Hepatocyte (in vitro differentiated cells): Measurements from ENCODE around the gene TMEM231. TPM values are rescaled to one million over a fixed set of nuclear protein-coding genes. Genes with fewer than 3 reads are reported as not detected.
"Not testable (repeated sequence)": the region's sequence is repeated elsewhere in the genome, so short reads cannot be mapped to it uniquely, and the experiment has no call there.

Experiments
- DNase-seq: peaks from one replicate; pipeline ENCODE4 v3.0.0-alpha.2; 2016; ENCODE audit warnings: low spot score
- H2AFZ ChIP-seq: fragments of 200-600 bp; sonication (generic); 2 replicates; pipeline ENCODE4 v1.6.0; 2016; ENCODE audit warnings: antibody characterized with exemption, mild to moderate bottlenecking
- H3K27ac ChIP-seq: fragments of 200-600 bp; sonication (generic); 2 replicates; pipeline ENCODE4 v1.5.1; 2016; ENCODE audit warnings: mild to moderate bottlenecking
- H3K27me3 ChIP-seq: fragments of 200-600 bp; sonication (generic); 2 replicates; pipeline ENCODE4 v1.6.1; 2016
- H3K36me3 ChIP-seq: fragments of 200-600 bp; sonication (generic); replicated peaks from 2 replicates; pipeline ENCODE4 v1.5.1; 2016; ENCODE audit warnings: low read depth; ENCODE audit not compliant: insufficient read depth
- H3K4me1 ChIP-seq: fragments of 200-600 bp; sonication (generic); 2 replicates; pipeline ENCODE4 v1.5.1; 2016; ENCODE audit warnings: mild to moderate bottlenecking, moderate library complexity; ENCODE audit not compliant: insufficient read depth
- H3K4me2 ChIP-seq: fragments of 200-600 bp; sonication (generic); 2 replicates; pipeline ENCODE4 v1.6.0; 2016
- H3K4me3 ChIP-seq: fragments of 200-600 bp; sonication (generic); 2 replicates; pipeline ENCODE4 v1.5.1; 2016; ENCODE audit warnings: mild to moderate bottlenecking
- H3K79me2 ChIP-seq: fragments of 200-600 bp; sonication (generic); 2 replicates; pipeline ENCODE4 v1.6.0; 2017; ENCODE audit warnings: mild to moderate bottlenecking
- H3K9me2 ChIP-seq: fragments of 200-600 bp; sonication (generic); replicated peaks from 2 replicates; pipeline ENCODE4 v1.6.0; 2017; ENCODE audit warnings: mild to moderate bottlenecking; ENCODE audit not compliant: insufficient read depth
- H3K9me3 ChIP-seq: fragments of 200-600 bp; sonication (generic); 2 replicates; pipeline ENCODE4 v1.5.1; 2016; ENCODE audit warnings: low read depth, mild to moderate bottlenecking
- H4K20me1 ChIP-seq: fragments of 200-600 bp; sonication (generic); 2 replicates; pipeline ENCODE4 v1.6.0; 2016; ENCODE audit warnings: mild to moderate bottlenecking; ENCODE audit not compliant: insufficient read depth, poor library complexity, severe bottlenecking
- EZH2 ChIP-seq: fragments of 200-600 bp; sonication (generic); IDR thresholded peaks from 2 replicates; pipeline ENCODE4 v1.6.1; 2016; ENCODE audit warnings: antibody characterized with exemption, mild to moderate bottlenecking, borderline replicate concordance
- EZH2phosphoT487 ChIP-seq: fragments of 200-600 bp; sonication (generic); IDR thresholded peaks from one replicate; pipeline ENCODE4 v1.6.1; 2018; ENCODE audit warnings: antibody characterized with exemption, mild to moderate bottlenecking, low read depth, moderate library complexity; ENCODE audit not compliant: unreplicated experiment, severe bottlenecking
- WGBS: methylation state at CpG from one replicate; pipeline ENCODE4 v1.1.6; 2016; ENCODE audit warnings: low lambda C conversion rate; ENCODE audit errors: missing lambda C conversion rate; 5-methylcytosine and 5-hydroxymethylcytosine counted together
- polyA plus RNA-seq: library from polyadenylated mRNA; unstranded; fragments of >200 nt; fragmentation: Nextera tagmentation; extraction: Ambion mirVana; gene quantifications from 2 replicates; pipeline ENCODE4 v1.2.1, GENCODE V29; 2016
- total RNA-seq: library from RNA; depleted of rRNA; stranded (reverse); fragments of >200 nt; gene quantifications from 2 replicates; pipeline ENCODE4 v1.2.3, GENCODE V29; 2014
- TF ChIP-seq, protein P1 (sequence below): fragments of 200-600 bp; sonication (generic); IDR thresholded peaks from 2 replicates; pipeline ENCODE4 v1.5.1; 2016; ENCODE audit warnings: antibody characterized with exemption, mild to moderate bottlenecking; ENCODE audit not compliant: poor library complexity

Gene TMEM231
- total and polyA plus RNA-seq, 2 experiments from 2014 or later: 5.4 to 7.1 TPM

DNA sequence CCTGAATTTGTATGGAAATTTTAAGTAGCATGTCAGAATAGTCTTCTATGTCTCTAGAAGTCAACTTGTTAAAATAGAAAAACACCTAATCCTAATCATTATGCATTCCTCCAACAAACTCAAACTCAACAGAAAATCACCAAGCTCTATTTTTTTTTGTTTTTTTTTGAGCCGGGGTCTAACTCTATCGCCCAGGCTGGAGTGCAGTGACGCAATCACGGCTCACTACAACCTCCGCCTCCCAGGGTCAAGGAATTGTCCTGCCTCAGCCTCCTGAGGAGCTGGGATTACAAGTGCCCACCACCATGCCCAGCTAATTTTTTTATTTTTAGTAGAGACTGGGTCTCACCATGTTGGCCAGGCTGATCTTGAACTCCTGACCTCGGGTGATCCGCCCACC, 9.8 kb downstream of the TMEM231 start:
- Histone ChIP-seq H3K4me1 (no peaks in the 10 kb centered on the region), H3K27ac (no peak overlapping the region), H3K79me2 (no peaks in the 10 kb centered on the region), H3K36me3 (no peaks in the 10 kb centered on the region), H3K9me3 (no peaks in the 10 kb centered on the region), H3K9me2 (no peaks in the 10 kb centered on the region), H3K4me2 (no peak overlapping the region), H2AFZ (no peak overlapping the region), H3K27me3 (no peaks in the 10 kb centered on the region), H4K20me1 (no peaks in the 10 kb centered on the region), H3K4me3 (no peak overlapping the region)
- WGBS: 95% methylated on average over 7 of the region's 7 CpGs
- DNase-seq: no peak
- no peak for TF ChIP-seq EZH2
- no peak for TF ChIP-seq EZH2phosphoT487
- TF ChIP-seq, protein P1, sequence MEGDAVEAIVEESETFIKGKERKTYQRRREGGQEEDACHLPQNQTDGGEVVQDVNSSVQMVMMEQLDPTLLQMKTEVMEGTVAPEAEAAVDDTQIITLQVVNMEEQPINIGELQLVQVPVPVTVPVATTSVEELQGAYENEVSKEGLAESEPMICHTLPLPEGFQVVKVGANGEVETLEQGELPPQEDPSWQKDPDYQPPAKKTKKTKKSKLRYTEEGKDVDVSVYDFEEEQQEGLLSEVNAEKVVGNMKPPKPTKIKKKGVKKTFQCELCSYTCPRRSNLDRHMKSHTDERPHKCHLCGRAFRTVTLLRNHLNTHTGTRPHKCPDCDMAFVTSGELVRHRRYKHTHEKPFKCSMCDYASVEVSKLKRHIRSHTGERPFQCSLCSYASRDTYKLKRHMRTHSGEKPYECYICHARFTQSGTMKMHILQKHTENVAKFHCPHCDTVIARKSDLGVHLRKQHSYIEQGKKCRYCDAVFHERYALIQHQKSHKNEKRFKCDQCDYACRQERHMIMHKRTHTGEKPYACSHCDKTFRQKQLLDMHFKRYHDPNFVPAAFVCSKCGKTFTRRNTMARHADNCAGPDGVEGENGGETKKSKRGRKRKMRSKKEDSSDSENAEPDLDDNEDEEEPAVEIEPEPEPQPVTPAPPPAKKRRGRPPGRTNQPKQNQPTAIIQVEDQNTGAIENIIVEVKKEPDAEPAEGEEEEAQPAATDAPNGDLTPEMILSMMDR: no peak

DNA sequence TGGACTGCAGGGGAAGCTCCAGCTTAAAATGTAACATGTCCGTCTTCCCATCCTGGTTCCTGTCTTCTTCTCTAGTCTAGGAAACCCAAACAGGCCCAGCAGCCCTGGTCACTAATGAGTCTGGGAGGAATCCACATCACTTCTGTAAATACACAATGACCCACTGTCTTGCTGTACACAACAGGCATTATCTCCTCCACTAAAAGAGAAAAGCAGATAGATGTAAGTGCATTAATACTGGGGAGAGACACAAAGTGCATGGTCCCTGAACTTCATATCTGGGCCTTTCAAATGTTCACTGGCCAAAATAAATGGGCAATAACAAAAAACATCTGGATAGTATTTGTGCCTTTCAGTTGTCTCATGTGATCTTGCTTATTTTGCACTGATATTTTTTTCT, 10.2 kb downstream of the TMEM231 start:
- not testable (repeated sequence) for DNase-seq, H3K4me1 ChIP-seq, H3K36me3 ChIP-seq, H2AFZ ChIP-seq, H3K27ac ChIP-seq, H3K9me2 ChIP-seq, H3K4me3 ChIP-seq, H3K9me3 ChIP-seq, H3K27me3 ChIP-seq, H4K20me1 ChIP-seq, H3K79me2 ChIP-seq, H3K4me2 ChIP-seq
- WGBS: no CpG with 5 or more reads among the region's 1 CpG

DNA sequence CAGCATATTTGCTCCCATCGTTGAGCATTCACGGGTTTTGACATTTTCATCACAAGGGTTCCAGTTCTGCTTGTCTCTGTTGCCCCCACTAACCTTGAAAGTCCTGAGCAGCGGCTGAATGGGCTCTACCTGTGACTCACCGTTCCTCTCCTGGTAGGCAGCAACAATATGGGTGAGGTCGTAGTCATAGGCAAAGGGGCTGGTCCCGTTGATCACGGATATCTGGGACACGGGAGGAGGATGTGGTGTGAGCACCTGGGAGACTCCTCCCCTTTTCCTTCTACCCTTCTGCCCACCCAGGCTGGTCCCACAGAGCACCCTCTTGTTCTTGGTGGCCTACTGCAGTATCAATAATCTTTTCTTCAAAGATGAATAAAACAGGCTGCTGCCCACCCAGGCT, 13.6 kb downstream of the TMEM231 start:
- H3K9me3 ChIP-seq, DNase-seq, H3K27ac ChIP-seq, H3K4me1 ChIP-seq, H3K27me3 ChIP-seq, H3K4me3 ChIP-seq, H3K79me2 ChIP-seq, H3K36me3 ChIP-seq, H4K20me1 ChIP-seq, H3K9me2 ChIP-seq, H3K4me2 ChIP-seq, H2AFZ ChIP-seq: not testable (repeated sequence)
- WGBS: 77% methylated on average over 8 of the region's 8 CpGs

DNA sequence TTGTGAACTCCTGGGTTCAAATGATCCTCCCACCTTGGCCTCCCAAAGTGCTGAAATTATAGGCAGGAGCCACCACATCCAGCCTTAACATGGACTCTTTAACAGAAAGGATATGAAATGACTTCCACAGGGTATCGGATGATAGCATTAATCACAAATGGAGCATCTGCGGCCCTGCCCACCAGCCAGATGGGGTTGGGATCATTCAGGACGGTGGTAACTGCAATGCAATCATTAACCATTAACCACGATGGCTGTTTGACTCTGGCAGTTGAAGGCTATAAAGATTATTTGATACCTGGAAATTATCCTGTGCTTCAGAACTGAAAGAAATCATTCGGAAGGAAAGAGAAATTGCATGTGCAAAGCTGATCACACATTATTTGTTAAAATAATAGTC, 14.8 kb downstream of the TMEM231 start:
- Histone ChIP-seq H3K4me2 (peak overlapping the region; percentile 52), H3K9me2 (no peaks in the 10 kb centered on the region), H3K36me3 (no peaks in the 10 kb centered on the region), H3K27ac (peak overlapping the region; percentile 70), H3K9me3 (no peaks in the 10 kb centered on the region), H4K20me1 (no peaks in the 10 kb centered on the region), H3K4me3 (no peak overlapping the region), H3K27me3 (no peaks in the 10 kb centered on the region), H3K4me1 (peaks cover 6% of the 10 kb centered on the region), H2AFZ (no peak overlapping the region), H3K79me2 (no peaks in the 10 kb centered on the region)
- TF ChIP-seq EZH2phosphoT487: no peak
- TF ChIP-seq, protein P1: no peak
- TF ChIP-seq EZH2: no peak
- peak; percentile 40 for DNase-seq
- 65% methylated on average over 5 of the region's 5 CpGs for WGBS

DNA sequence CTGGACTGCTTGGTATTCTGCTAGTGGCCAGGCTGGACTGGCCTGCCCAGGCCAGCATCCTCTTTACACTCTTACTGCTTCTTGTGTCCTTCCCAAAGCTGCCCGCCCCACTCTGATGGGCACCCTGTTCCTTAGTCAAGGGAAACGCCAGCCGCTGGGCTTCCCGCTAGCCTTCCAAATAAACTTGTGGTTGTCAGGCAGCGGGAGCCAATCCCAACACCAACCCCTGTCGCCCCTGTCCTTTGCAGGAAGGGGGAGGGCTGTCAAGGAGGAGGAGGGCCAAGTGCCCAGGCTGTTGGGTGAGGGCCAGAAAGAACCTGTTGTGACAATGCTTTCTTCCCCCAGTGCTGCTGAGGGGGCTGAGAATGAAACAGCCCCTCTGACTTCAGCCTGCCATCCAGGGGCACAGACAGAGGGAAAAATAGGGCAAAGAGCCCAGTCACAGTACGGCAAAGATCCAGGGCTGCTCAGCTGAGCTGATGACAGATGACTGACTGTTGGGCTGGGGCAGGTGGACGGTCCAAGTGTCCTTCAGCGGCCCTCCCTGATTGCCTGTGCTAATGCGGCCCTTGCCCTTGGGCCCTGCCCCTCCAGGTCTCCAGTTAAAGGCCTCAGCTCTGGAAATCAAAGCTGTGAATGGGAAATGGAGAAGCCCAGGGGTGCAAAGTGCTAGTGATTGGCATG, 17.0 kb downstream of the TMEM231 start:
- H3K79me2 ChIP-seq, H3K4me1 ChIP-seq, H3K27ac ChIP-seq, DNase-seq, H3K9me2 ChIP-seq, H3K4me3 ChIP-seq, H4K20me1 ChIP-seq, H3K36me3 ChIP-seq, H2AFZ ChIP-seq, H3K27me3 ChIP-seq, H3K9me3 ChIP-seq, H3K4me2 ChIP-seq: not testable (repeated sequence)
- WGBS: 92% methylated on average over 7 of the region's 10 CpGs
